ENCODE results near the gene GPS1. TPM values are rescaled to one million over a fixed set of nuclear protein-coding genes. Genes with fewer than 3 reads are reported as not detected.
A peak's percentile ranks its signal among the peaks of the same experiment; 100 is the strongest.

GPS1 gene
- total and polyA plus RNA-seq, 9 of the 15 experiments (the other 6 are each of a cell fraction or from before 2014, with no cell fraction given), result 3.1 to 167 (median 69.9) TPM

GRCh38 chr17:82050152-82050760 is 1.4 kb upstream of the GPS1 start:
- no peak for ATAC-seq
- Histone ChIP-seq H3K9me3 (replicated peaks; ENCODE audit: control insufficient read depth, insufficient read depth, low read depth, low read length) (no peaks in the 10 kb centered on the region), H3K9ac (ENCODE audit: insufficient read depth in 1 of 2, low read depth in 2 of 2, low read length in 2 of 2) (peak overlapping the region; percentile 78 to 97; a peak in 3 of 4 replicates), H3K9me1 (ENCODE audit: control insufficient read depth, insufficient read depth, low read length) (peaks cover 2% of the 10 kb centered on the region), H3K4me3 (peak overlapping the region; percentile 98), H4K20me1 (replicated peaks; ENCODE audit: control insufficient read depth, insufficient read depth, low read length) (0 out of 2 replicates have a peak, but pooled peaks cover 4% of the 10 kb centered on the region), H3K4me2 (ENCODE audit: insufficient read depth, low read length) (peak overlapping the region; percentile 76), H3K4me1 (replicated peaks in 1 of 2; ENCODE audit: control insufficient read depth in 2 of 2, insufficient read depth in 2 of 2, low read length in 2 of 2) (peaks cover 6 to 84% of the 10 kb centered on the region in 2 experiments; a peak in 3 of 5 replicates), H3K27me3 (ENCODE audit: control insufficient read depth in 2 of 2, insufficient read depth in 2 of 2, low read length in 2 of 2) (no peaks in the 10 kb centered on the region), H3K27ac (ENCODE audit: extremely low read depth, low read depth, low read length) (no peak overlapping the region; the same call in 2 of the 3 replicates), H3K36me3 (ENCODE audit: control insufficient read depth, insufficient read depth, low read length) (peaks cover 61% of the 10 kb centered on the region; the same call in 2 of the 3 replicates), H3K79me2 (ENCODE audit: control insufficient read depth, insufficient read depth, low read length) (peaks cover 28% of the 10 kb centered on the region), H2AFZ (ENCODE audit: low read depth, low read length) (no peak overlapping the region)
- ChIA-PET CTCF (ENCODE audit: low intra/inter-chr PET ratio) (no interaction called here), POLR2A (interaction anchor here (0.6 to 1.8 kb wide), 4 partner anchors 10 to 52 kb away, joined by 3 to 7 read pairs (median 4); no protein-coding TSS in a partner anchor)
- in situ Hi-C loops (cut with MboI), result no loop called here
- BruUV-seq (replicated peaks), result no TSS peak
- no peak for TF ChIP-seq ZNF778 (CRISPR knock-in tag; IDR thresholded peaks at IDR 0.05)
- TF ChIP-seq ZNF354B (CRISPR knock-in tag; IDR thresholded peaks at IDR 0.05), result no peak
- TF ChIP-seq HES1 (IDR thresholded peaks at IDR 0.05; ENCODE audit: low read depth), result no peak
- no peak for TF ChIP-seq CBX5 (IDR thresholded peaks at IDR 0.05; ENCODE audit: borderline replicate concordance, low read depth)
- TF ChIP-seq CHD1 (IDR thresholded peaks at IDR 0.05; ENCODE audit: low read length), result no peak
- TF ChIP-seq POLR2G (IDR thresholded peaks at IDR 0.05; ENCODE audit: low read depth, low read length), result peak; percentile 38
- intact Hi-C loops (cut with micrococcal nuclease), result no loop called here
- WGBS (ENCODE audit: insufficient coverage, low coverage, missing lambda C conversion rate), result 80% methylated on average over 12 of the region's 28 CpGs
- FAIRE-seq, result no peak
- DNase-seq (ENCODE audit: extremely low read depth in 1 of 4, low spot score in 3 of 4), result no peak

All from K562 (cell line).